Suprapubic skin (tissue), 4 donors: ENCODE measurements around the gene TRDN.

Experiments
- EP300 ChIP-seq: sonication (generic); formaldehyde crosslinking; IDR thresholded peaks from one replicate; pipeline ENCODE4 v1.6.1; 2017; ENCODE audit warnings: antibody characterized with exemption
- POLR2AphosphoS5 ChIP-seq, 3 donors: sonication (generic); formaldehyde crosslinking; IDR thresholded peaks; one replicate each; pipeline ENCODE4 v1.6.1; 2017; ENCODE audit warnings: antibody characterized with exemption in 3 of 3
- TF ChIP-seq, protein P1 (sequence below), 2 donors: fragments of 200-600 bp in 1 of 2; fragments of 450-650 bp in 1 of 2; sonication (generic) in 1 of 2; IDR thresholded peaks; one replicate each; pipeline ENCODE4 v1.5.1; 2016 to 2019; ENCODE audit warnings: antibody characterized with exemption in 2 of 2, mild to moderate bottlenecking in 1 of 2, moderate library complexity in 1 of 2

DNA sequence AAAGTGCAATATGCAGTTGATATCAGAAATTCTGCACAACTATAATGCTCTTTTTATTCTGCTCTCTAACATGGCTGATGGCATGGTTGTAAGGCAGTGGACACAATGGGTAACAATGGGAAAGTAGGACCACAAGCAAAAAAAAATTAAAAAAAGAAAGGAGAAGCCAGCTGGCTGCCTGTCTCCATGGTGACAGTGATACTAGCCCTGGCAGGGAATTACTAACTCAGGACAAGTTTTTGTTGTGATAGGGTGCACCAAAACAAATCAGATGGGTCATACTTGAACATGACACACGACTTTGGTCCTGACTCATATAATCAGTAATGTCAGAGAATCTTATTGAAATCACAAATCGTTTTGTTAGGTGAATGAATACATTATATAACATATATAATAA is 169.4 kb downstream of the TRDN start:
- TF ChIP-seq, protein P1, sequence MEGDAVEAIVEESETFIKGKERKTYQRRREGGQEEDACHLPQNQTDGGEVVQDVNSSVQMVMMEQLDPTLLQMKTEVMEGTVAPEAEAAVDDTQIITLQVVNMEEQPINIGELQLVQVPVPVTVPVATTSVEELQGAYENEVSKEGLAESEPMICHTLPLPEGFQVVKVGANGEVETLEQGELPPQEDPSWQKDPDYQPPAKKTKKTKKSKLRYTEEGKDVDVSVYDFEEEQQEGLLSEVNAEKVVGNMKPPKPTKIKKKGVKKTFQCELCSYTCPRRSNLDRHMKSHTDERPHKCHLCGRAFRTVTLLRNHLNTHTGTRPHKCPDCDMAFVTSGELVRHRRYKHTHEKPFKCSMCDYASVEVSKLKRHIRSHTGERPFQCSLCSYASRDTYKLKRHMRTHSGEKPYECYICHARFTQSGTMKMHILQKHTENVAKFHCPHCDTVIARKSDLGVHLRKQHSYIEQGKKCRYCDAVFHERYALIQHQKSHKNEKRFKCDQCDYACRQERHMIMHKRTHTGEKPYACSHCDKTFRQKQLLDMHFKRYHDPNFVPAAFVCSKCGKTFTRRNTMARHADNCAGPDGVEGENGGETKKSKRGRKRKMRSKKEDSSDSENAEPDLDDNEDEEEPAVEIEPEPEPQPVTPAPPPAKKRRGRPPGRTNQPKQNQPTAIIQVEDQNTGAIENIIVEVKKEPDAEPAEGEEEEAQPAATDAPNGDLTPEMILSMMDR (IDR thresholded peaks at IDR 0.05), result no peak
- TF ChIP-seq POLR2AphosphoS5 (IDR thresholded peaks at IDR 0.05), result no peak
- TF ChIP-seq EP300, result no peak
